ENCODE results near the gene KRTAP5-6. TPM values are rescaled to one million over a fixed set of nuclear protein-coding genes. Genes with fewer than 3 reads are reported as not detected.

The KRTAP5-6 gene
- polyA plus RNA-seq, 1 of the 3 experiments (the other 2 are of a cell fraction) = not detected

DNA sequence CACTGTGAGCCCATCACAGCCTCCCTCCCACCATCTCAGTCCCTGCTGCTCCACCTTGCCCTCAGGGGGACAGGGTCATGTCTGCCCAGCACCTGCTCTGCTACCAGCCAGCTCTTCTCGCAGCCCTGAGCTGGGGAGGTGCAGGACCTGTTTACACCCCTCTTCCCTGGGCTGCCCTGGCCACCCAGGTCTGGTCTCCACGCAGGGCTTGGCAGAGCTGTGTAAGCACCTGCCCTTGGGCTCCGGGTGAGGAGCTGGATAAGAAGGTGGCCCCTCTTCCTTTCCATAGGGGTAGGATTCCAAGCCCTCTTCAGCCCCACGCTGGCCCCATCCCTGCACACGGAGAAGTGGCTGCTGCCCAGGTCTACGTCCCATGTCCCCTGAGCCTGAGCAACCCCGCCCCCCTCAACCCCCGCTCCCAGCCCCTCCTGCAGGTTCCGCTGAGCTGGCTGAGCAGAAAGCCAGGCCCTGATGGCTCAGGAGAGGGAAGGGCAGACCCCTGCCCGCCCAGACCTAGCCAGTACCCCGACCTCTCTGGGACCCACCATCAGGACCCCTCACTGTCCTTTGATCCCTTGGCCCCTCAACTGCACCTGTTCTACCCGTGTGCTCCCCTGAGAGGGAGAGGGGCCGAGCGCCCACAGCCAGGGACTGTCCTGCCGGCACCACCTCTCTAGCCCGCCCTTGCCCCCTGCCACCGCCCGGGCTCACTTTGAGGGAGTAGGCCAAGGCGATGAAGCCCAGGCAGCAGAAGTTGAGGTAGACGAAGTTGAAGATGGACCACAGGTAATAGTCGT is 50.2 kb downstream of the KRTAP5-6 start (continued):
- TF ChIP-seq TAF1 (IDR thresholded peaks at IDR 0.05; ENCODE audit: borderline replicate concordance, low read depth, low read length) = no peak
- no peak for TF ChIP-seq NRF1 (IDR thresholded peaks at IDR 0.05; ENCODE audit: low read depth, low read length)
- no peak for TF ChIP-seq FOXM1 (IDR thresholded peaks at IDR 0.05; ENCODE audit: low read depth)
- no peak for TF ChIP-seq SMC3 (IDR thresholded peaks at IDR 0.05; ENCODE audit: low read depth, low read length)

Other genes starting within 250 kb of the KRTAP5-6 start
- 45.8 and 52.1 TPM in 2 replicates for gene MOB2, start 210.4 kb upstream of the KRTAP5-6 start, polyA plus RNA-seq (2012; rRNA removed)
- gene DUSP8, start 124.9 kb upstream of the KRTAP5-6 start, polyA plus RNA-seq (2012; rRNA removed) = 2.0 and 2.2 TPM in 2 replicates
- gene KRTAP5-1, start 111.9 kb upstream of the KRTAP5-6 start, polyA plus RNA-seq (2012; rRNA removed) = not detected in 2 replicates
- not detected in 2 replicates for gene KRTAP5-2, start 98.9 kb upstream of the KRTAP5-6 start, polyA plus RNA-seq (2012; rRNA removed)
- not detected in 2 replicates for gene KRTAP5-3, start 88.7 kb upstream of the KRTAP5-6 start, polyA plus RNA-seq (2012; rRNA removed)
- not detected in 2 replicates for gene KRTAP5-4, start 75.1 kb upstream of the KRTAP5-6 start, polyA plus RNA-seq (2012; rRNA removed)
- gene KRTAP5-5, start 67.4 kb upstream of the KRTAP5-6 start, polyA plus RNA-seq (2012; rRNA removed) = not detected in 2 replicates
- 0.21 and 0.31 TPM in 2 replicates for gene IFITM10, start 53.4 kb downstream of the KRTAP5-6 start, polyA plus RNA-seq (2012; rRNA removed)
- gene CTSD, start 66.7 kb downstream of the KRTAP5-6 start, polyA plus RNA-seq (2012; rRNA removed) = 93.0 and 187 TPM in 2 replicates
- not detected in 2 replicates for gene SYT8, start 137.8 kb downstream of the KRTAP5-6 start, polyA plus RNA-seq (2012; rRNA removed)
- gene TNNI2, start 141.8 kb downstream of the KRTAP5-6 start, polyA plus RNA-seq (2012; rRNA removed) = not detected in 2 replicates
- gene LSP1, start 155.9 kb downstream of the KRTAP5-6 start, polyA plus RNA-seq (2012; rRNA removed) = 0.34 and 0.38 TPM in 2 replicates
- gene PRR33, start 194.7 kb downstream of the KRTAP5-6 start, polyA plus RNA-seq (2012; rRNA removed) = not detected in 2 replicates
- gene TNNT3, start 222.5 kb downstream of the KRTAP5-6 start, polyA plus RNA-seq (2012; rRNA removed) = not detected in 2 replicates